OCI-M1 (cell line): ENCODE data around the gene AFF3.
A peak's percentile ranks its signal among the peaks of the same experiment; 100 is the strongest.

Source experiments
- DNase-seq: peaks from one replicate; lab custom pipeline; 2025; lab: John Stamatoyannopoulos, UW

AFF3 gene

DNA sequence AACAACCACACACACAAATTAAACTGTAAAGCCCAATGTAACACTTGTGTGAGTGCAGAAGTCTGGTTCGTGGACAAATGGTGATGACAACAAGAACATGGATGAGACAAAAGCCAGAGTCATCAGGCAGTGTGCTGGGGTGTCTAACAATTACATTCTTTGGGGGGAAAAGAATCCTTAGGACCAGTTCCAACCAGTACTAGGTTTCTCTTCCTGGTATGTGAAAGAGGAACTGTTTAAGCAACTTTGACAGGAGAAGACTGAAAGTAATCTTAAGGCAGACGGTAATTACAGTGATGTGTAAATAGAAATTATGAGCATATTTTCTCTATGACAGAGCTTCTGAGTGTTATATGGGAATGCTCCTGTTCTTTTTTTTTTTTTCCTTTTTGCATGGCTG, 133.4 kb downstream of the AFF3 start:
- peak; percentile 5 for DNase-seq

DNA sequence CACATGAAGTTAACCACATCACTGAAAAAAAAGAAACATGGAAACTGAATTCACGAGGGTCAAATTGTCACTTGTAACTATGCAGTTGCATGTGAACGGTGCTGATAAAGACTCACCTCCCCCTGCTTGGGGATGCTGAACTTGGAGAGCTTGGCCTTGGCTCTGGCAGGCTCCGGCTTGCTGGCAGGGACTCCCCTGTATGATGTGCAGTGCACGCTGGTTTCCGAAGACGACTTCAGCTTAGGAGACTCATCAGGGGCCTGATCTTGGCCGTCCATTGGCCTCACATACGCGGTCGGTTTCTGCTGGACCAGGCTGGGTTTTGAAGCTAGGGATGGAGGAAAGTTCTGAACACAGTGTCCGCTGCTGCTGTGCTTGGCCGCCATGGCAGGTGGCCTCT, 135.9 kb downstream of the AFF3 start:
- DNase-seq: no peak

DNA sequence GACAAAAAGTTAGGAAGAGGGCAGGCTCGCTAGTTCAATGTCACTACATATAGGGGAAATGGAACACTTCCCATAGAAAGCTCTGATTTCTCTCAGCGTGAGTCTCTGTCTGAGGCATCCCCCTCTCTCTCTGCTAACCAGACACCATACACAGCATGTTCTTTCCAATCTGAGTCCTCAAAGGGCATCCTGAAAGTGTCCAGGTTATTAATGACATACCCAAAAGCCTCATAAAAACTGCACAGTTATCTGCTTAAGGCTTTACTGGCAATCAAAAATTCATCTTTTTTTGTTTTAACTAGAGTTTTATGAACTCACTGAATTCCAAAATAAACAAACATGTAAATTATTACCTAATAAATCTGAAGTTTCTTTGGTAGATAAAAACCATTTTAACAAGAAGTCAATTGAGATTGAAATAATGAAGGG, 137.4 kb downstream of the AFF3 start:
- DNase-seq: no peak

DNA sequence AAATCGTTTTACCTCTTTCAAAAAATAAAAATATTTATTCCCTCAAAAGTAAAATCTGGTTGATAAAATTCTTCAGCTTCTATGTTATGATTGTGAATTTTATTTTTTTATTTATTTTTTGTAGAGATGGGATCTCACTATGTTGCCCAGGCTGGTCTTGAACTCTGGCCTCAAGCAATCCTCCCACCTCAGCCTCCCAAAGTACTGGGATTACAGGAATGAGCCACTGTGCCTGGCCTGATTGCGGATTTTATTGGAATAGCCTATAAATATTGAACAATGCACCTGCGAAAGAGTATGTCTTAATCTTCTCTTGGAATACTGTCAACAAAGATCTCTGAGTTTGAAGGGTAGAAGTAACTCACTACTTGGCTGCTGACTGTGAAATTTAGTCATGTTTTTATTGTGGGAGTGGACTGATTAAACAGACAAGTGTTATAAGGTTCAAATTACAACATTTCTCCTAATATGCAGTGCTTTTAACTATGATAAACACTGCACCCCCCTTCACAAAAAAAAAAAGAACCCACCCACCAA, 138.0 kb downstream of the AFF3 start:
- no peak for DNase-seq

DNA sequence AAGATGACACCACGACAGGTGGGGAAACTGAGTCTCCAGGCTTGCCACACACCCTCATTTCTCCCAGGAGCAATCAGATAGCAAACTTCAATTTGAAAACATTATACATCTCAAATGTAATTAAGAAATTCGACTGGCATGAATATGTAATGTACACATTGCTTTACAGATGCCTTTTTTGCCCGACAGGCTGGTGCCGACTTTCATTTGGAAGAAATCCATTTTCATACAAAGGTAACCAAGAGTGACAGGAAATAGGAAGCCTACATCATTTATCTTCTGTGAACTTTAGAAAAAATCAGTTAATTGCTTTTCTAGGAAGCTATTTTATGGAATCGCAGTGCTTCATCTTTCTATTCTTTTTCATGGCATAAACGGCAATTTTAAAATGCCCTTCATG, 140.3 kb downstream of the AFF3 start:
- no peak for DNase-seq

DNA sequence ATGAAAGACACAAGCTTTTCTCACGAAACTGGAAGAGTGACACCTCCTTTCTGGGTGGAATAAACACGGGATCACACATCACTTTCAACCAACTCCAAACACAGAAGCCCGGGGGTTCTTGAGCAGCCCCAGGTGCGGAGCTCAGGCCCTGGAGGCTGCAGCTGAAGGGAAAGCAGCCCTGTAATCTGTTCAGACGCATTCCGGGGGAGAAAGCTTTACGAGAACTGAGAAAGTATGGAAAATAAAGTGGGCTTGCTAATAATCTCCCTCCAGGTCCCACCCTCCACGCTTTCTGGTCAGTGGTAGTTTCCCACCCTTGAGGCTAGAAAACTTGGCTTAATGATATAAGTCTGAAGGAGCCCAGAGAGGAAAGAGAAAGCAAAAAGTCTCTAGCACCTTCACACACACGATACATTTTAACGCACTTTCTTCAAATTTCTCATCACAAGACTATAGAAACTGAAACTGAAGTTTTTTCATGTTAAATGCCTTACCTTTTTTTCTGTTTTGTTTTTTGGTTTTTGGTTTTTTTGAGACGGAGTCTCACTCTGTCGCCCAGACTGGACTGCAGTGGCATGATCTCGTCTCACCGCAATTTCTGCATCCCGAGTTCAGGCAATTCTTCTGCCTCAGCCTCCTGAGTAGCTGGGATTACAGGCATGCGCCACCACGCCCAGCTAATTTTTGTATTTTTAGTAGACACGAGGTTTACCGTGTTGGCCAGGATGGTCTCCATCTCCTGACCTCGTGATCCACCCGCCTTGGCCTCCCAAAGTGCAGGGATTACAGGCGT, 141.3 kb downstream of the AFF3 start:
- DNase-seq: no peak

DNA sequence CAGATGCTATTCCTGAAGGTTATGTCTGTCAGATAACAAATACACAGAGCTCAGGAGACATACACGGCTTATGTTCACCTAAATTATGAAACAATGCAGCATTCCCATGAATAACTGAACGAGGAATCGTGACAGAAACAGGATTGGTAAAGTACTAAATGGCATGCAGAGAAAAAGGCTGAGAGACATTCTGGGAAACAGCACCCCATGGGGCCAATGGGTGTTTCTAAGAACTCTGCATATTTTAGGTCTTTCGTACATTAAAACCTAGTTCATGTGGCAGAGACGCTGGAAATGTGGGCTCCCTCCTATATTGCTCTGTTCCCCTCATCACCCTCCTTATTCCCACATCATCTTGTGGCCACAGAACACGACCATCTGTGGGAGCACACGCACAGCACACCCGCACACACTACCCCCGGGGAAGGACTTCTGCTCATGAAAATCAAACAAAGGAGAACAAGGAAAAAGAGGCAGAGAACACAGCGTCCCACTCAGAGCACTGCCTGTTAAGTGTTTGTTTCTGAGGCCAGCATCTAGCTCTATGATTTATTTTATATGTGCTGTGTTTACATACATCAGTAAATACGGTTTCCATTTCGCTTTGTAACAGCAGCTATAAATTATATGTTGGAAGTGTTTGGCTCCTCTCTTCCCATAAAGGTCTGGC, 143.6 kb downstream of the AFF3 start:
- DNase-seq: no peak

DNA sequence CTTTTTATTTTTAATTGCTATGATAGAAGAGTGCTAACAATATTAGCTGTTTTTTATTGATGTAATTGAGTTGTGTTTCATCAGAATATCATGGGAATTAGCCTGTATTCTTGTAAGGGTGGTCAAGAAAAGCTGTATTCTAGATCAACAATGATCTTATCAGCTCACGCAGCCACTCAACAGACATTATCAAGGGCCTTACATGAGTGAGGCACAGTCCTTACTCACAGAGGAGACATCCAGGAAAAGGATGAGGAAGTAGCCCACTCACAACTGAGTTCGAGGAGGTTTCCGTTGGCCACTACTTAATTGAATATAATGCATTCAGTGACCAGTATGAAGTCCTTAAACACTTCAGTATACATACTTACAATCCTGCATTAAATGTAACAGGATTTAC, 152.5 kb downstream of the AFF3 start:
- no peak for DNase-seq

DNA sequence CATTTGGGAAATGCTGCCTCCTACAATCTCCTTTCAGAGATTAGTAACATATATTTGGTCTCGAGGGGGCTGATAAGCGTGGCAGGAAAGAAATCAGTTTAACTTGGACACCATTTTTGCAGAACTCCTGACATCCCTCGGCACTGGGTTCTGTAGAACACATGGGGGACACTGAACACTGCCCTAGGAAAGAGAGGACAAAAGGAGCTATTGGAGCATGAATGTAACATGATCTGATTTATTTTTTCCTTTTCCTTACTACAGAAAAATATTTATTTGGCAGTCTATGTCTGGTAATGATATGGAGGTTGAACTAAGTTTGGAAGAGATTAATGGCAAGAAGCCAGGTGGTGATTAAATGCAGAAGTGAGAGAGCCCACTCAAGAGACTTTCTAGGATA, 153.8 kb downstream of the AFF3 start:
- DNase-seq: no peak

DNA sequence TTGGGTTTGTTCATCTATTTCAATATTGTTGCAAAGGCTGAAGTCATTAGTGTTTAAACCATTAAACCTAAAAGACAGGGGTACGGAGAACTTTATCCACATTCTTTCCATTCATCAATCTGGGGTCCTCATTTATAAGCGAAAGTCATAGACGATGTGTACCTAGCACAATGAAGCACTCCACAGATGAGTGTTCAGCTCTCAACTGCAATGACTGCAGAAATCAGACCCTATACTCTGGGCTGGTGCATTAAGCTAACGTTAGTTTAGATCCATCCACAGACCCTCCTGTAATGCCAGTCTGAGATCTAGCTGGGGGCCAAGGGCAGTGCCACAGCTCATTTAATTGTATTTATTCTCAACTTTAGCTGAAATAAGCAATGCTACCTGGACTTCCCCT, 155.2 kb downstream of the AFF3 start:
- DNase-seq: no peak

DNA sequence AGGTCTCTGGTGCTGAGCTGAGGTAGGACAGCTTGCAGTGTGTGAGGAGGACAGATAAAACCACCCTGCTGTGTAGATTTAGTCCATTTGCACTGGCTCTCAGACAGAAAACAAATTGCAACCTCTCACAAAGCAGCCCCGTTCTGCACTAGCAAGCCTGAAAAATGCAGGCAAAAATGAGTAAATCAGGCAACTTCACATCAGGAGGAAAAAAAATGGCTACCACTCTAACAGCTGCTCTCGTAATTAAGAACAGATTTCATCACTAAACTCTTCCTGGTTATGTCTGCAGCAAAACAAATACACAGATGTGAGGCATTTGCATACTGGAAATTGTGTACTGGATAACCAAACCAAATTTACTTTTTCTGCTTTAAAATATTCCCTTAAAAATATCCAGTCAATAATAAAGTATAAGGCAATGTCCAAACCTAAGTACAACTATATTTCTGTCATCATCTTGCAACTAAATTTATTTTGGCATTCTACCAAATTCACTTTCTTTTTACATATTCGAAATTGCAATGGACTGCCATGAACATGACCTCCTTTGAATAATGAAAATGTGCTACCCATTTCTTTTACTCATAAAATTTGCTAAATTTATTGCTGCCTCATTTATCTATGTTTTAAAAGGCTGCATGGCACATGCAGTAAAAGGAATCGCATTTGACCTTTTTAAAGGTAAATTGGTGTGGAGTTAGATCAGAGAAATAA, 157.4 kb downstream of the AFF3 start:
- DNase-seq: no peak

DNA sequence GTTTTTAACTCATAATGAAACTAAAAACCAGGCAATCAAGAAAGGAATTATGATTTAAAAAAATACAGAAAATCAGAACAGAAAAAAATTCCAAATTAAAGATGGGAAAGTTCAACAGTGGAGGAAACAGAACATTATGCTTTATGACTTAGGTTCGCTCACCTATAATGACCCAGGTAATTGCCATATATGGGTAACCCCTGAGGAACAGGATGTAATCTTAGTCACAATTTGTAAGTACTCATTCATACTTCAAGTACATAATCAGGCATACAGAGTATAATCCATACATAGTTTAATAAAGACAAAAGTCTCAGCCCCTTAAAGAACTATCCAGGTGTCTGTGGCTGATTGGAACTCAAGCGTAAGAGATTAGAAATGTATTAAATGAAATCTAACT, 159.6 kb downstream of the AFF3 start:
- no peak for DNase-seq

DNA sequence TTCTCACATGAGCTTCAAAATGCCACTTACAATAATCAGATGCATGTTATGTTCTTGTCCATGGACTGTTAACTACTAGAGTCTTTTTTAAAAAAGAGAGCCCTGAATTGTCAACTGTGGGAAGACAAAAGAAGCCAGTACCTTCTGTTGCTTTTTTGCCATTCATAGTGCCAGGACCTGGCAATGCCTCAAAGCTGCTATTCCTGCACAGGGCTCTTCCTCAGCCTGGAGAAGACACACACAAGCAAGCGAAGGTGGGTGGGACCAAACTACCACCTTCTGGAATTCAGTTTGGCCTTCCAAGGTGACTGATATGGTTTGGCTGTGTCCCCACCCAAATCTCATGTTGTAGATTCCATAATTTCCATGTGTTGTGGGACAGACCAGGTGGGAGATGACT, 160.6 kb downstream of the AFF3 start:
- DNase-seq: no peak

DNA sequence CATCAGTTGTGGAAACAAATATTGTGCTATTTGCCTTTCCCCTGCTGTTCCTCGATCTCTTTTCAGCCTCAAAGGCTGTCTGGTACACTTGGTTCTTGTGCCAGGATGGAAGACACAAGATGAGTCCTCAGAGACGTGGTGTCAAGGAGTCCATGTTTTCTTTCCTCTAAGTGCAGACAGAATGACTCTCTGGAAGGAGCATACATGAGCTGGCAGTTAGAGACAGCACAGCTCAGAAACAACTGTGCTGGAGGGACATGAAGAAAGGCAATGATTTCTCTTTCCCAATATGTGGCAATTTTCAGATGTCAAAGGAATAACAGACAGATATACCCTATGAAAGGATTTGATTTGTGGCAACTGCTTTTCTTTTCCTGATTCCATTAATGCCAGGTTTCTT, 162.2 kb downstream of the AFF3 start:
- no peak for DNase-seq

DNA sequence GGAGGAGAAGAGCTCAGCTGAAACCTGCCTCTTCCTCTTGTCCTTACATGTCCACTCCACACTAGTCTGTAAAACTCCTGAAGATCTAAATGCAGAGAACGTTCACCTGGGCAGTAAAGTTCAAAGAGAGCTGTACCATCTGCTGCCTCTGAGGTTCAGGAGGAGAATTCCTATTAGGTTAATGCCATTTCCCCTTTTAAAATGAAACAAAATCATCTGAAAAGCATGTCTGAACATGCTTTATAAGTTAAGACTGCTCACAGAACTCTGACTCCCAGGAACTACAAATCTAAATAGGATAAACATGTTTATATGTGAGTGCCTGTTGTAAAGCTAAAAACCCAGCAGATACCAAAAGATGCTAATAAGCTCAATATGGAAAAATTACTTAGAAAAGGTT, 164.4 kb downstream of the AFF3 start:
- no peak for DNase-seq

DNA sequence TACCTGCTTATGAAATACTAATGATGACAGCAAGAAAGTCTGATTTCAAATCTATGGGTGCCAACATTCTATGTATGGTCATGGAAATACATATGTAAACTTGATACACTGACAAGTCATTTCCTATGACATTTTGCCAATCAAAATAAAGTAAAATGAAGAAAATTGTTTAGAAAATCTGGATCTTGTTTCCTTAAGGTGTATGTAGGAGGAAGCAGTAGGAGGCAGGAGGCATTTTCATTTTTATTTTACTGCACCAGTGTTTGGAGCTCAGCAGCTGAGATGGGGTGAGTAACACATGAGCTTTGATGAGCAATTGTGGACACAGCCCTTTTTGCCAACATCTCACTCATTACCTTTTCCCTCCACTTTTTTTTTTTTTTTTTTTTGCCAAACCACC, 167.0 kb downstream of the AFF3 start:
- no peak for DNase-seq

DNA sequence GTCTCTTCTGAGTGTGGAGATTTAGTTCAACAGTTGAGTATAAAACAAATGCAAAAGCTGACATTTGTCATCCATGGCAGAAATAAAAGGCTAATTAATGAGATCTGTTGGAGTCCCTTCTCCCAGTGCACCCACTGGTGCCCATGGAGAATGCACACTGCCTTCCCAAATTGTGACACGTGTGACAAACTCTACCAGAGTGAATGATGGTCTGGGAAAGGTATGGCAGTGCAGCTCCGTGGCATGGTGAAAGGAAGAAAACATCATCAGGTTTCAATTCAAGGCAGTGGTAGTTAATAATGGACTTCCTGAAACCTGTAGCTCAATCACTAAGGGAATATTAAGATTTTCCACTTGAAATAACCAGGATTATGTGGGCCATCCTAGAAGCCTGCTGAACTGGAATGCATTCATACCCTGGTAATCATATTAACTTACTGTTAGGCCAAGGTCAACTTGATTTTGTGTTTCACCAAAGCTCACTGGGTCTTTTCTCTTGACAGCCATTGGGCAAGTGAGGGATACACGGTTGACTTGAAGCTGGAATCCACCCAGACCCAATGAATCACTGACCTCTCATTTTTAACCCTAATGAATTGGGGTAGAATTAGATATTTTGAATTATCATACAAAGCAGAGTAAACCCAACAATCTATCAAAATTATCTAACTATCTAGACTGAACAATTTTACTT, 167.6 kb downstream of the AFF3 start:
- no peak for DNase-seq

DNA sequence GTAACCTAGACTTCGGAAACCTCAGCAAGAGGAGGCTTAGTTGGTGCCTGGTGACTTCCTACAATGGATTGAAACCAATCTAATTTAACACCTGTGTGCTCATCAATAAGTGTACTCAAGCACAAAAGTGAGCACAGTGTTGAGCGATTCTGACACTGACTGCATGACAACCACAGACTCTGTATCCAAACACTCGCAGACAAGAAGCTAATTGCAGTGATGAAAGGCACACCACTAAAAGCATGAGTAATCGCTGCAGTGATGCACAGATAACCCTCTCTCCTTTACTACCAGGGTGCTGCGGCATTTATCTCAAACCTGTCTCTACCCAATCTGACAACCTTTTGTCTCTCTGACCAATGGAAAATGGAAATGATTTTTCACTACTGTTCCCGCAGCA, 168.1 kb downstream of the AFF3 start:
- DNase-seq: no peak

DNA sequence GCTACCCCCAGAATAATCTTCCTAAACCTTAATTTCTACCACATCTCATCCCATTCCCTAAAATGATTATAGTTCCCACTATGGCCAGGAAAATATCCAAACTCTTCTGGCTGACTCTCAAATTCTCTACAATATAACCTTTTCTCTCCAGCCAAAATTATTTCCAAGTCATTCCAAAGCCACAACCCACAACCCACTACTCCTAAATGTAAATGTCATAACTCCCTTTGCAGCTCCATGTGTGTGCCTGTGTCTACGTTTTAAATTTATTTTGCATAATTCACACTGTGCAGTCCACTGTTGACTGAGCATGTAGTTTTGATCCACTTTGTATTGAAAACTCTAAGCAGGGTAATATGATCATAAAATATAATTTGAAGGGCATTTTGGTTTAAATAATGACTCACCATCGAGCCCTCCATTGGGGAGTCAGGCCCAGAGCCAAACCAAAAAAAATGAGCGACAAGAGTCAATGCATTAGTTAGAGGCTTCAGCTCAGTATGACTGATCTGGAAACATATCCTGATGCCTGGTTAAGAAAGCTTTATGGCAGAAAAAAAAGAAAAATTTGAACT, 171.0 kb downstream of the AFF3 start:
- DNase-seq: no peak

DNA sequence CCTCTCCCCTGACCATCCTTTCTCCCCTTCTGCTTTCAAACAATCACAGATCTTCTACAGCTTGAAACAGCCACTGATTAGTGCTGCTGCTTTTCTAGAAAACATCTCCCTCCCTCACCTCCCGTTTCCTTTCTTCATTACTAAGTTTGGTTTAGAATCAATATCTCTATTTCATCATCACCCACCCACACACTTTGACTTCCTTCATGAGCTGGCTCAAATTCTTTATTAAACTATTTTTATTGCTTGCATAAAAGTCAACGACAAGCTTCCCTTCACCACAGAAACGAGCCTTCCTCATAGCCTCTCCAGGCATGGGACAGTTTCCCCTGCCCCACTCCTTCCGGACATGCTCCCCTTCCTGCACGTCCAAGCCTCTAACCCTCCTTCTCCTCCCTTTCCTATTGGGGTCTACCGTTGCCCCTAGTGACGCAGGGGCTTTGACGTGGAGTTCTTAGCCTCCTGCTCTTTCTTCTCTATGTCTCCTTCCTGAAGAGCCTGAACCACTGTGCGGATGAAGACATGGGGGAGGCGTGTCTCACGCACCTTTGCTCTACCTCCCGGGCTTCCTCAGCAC, 172.0 kb downstream of the AFF3 start:
- DNase-seq: no peak

DNA sequence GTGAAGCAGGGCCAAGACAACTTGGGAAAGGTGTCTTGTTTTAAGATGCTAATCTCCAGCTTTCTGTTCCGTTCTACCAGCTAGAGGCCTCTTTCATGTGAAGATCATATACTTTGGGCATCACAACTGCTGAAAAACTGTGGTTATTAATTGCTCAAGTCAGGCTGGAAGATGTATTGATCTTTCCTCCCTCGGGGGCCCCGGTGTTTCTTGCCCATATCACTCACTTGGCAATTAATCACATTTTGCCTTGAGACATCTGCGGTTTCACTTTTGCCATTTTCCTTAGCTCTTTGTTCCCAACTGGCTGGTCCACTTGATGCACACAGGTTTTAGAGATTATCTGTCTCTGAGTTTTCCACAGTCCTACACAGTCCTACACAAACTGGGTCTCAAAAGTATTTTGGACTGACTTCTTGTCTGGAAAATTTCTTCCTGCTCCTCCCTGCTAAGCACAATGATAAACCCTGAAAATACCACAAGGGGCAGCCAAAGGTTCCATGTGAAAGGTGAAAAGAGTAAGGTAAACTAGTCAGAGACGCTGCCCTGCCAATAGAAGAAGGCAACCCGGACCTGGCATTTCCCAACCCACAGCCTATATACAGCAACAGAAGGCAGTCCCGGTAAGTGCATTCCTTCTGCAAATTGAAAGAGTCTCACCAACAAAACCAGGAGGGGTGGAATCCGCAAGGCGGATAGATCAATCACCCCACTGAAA, 181.0 kb downstream of the AFF3 start:
- DNase-seq: no peak
